GM12878 (cell line): Measurements from ENCODE around the gene RND1. TPM values are rescaled to one million over a fixed set of nuclear protein-coding genes. Genes with fewer than 3 reads are reported as not detected.

Experiments used
- BCL11A ChIP-seq: IDR thresholded peaks from 2 replicates; pipeline ENCODE4 v1.6.1; 2011; ENCODE audit warnings: low read depth, low read length
- CBX3 ChIP-seq: fragments of 200-600 bp; sonication (generic); IDR thresholded peaks from 2 replicates; pipeline ENCODE4 v1.6.1; 2016; ENCODE audit warnings: low read depth, borderline replicate concordance
- CREM ChIP-seq: IDR thresholded peaks from 2 replicates; pipeline ENCODE4 v1.6.1; 2014; ENCODE audit warnings: antibody characterized with exemption, low read depth
- JUND ChIP-seq: IDR thresholded peaks from 2 replicates; pipeline ENCODE4 v1.6.1; 2012; ENCODE audit warnings: low read depth, mild to moderate bottlenecking, low read length, improper control_type of control experiment, moderate library complexity
- KAT2A ChIP-seq: conservative IDR thresholded peaks from 2 replicates; pipeline ENCODE4 v1.6.1; 2011; ENCODE audit warnings: low read depth, low read length; ENCODE audit not compliant: control insufficient read depth
- LARP7 ChIP-seq: fragments of 450-650 bp; IDR thresholded peaks from 2 replicates; pipeline ENCODE4 v1.6.1; 2017; ENCODE audit warnings: mild to moderate bottlenecking
- NFIC ChIP-seq: IDR thresholded peaks from 2 replicates; pipeline ENCODE4 v1.6.1; 2012; ENCODE audit warnings: low read depth, mild to moderate bottlenecking, inconsistent platforms, low read length, moderate library complexity
- NFYA ChIP-seq: IDR thresholded peaks from 2 replicates; pipeline ENCODE4 v1.6.1; 2011; ENCODE audit warnings: low read depth, mild to moderate bottlenecking, low read length, improper control_type of control experiment, borderline replicate concordance
- NR2C1 ChIP-seq: fragments of 450-650 bp; IDR thresholded peaks from 2 replicates; pipeline ENCODE4 v1.6.1; 2017; ENCODE audit warnings: antibody characterized with exemption, mild to moderate bottlenecking, moderate library complexity
- NR2F1 ChIP-seq: fragments of 450-650 bp; conservative IDR thresholded peaks from 2 replicates; pipeline ENCODE4 v1.6.1; 2017; ENCODE audit warnings: mild to moderate bottlenecking
- NRF1 ChIP-seq: conservative IDR thresholded peaks from 2 replicates; pipeline ENCODE4 v1.6.1; 2011; ENCODE audit warnings: mild to moderate bottlenecking, low read depth, low read length, improper control_type of control experiment
- RCOR1 ChIP-seq: conservative IDR thresholded peaks from 2 replicates; pipeline ENCODE4 v1.6.1; 2012; ENCODE audit warnings: low read depth, low read length, improper control_type of control experiment
- SMAD1 ChIP-seq: fragments of 450-650 bp; IDR thresholded peaks from 2 replicates; pipeline ENCODE4 v1.6.1; 2018; ENCODE audit warnings: mild to moderate bottlenecking, low read depth; ENCODE audit not compliant: partially characterized antibody
- SMARCA5 ChIP-seq: fragments of 450-650 bp; IDR thresholded peaks from 2 replicates; pipeline ENCODE4 v1.6.1; 2017; ENCODE audit warnings: mild to moderate bottlenecking
- SREBF2 ChIP-seq: IDR thresholded peaks from 2 replicates; pipeline ENCODE4 v1.6.1; 2012; ENCODE audit warnings: mild to moderate bottlenecking, low read length
- SRF ChIP-seq, 2 experiments: IDR thresholded peaks; 2 replicates each; pipeline ENCODE4 v1.6.1; 2011; ENCODE audit warnings: low read depth in 2 of 2, low read length in 2 of 2, mild to moderate bottlenecking in 1 of 2, moderate library complexity in 1 of 2
- STAT3 ChIP-seq: IDR thresholded peaks from 2 replicates; pipeline ENCODE4 v1.6.1; 2011; ENCODE audit warnings: low read depth, low read length, improper control_type of control experiment
- TAF1 ChIP-seq: IDR thresholded peaks from 2 replicates; pipeline ENCODE4 v1.6.1; 2011; ENCODE audit warnings: mild to moderate bottlenecking, low read depth, low read length, borderline replicate concordance
- YY1 ChIP-seq: IDR thresholded peaks from 2 replicates; pipeline ENCODE4 v1.6.1; 2011; ENCODE audit warnings: low read depth, mild to moderate bottlenecking, low read length
- ZNF274 ChIP-seq: IDR thresholded peaks from one replicate; pipeline ENCODE4 v1.8.0; 2011; ENCODE audit not compliant: insufficient read length, insufficient read depth
- polyA plus RNA-seq, 11 experiments: library from polyadenylated mRNA; depleted of rRNA in 4 of 11; unstranded in 6 of 11; stranded (reverse) in 5 of 11; fragments of >200 nt; fragmentation: Nextera tagmentation in 4 of 11; fragmentation: Illumina TruSeq in 1 of 11; extraction: Ambion mirVana in 4 of 11; extraction: Trizol in 1 of 11; gene quantifications; 1 replicate in 1 of 11; 2 replicates in 10 of 11; pipeline versions ENCODE4 v1.2.1 to v1.2.3, GENCODE V29; 2011 to 2016; ENCODE audit warnings: inconsistent platforms in 2 of 11, missing spikeins in 2 of 11, low read depth in 1 of 11
- total RNA-seq, 4 experiments: library from RNA; depleted of rRNA in 3 of 4; stranded (reverse); fragments of >200 nt in 3 of 4; fragmentation: Illumina TruSeq in 1 of 4; extraction: Trizol in 1 of 4; gene quantifications; 2 replicates each; pipeline versions ENCODE4 v1.2.1 to v1.2.3, GENCODE V29; 2013 to 2021
- TF ChIP-seq, protein P1 (sequence below): fragments of 450-650 bp; IDR thresholded peaks from 2 replicates; pipeline ENCODE4 v1.6.1; 2018; ENCODE audit warnings: borderline replicate concordance, mild to moderate bottlenecking; ENCODE audit not compliant: partially characterized antibody
- TF ChIP-seq, protein P2 (sequence below): IDR thresholded peaks from 2 replicates; pipeline ENCODE4 v1.6.1; 2012; ENCODE audit warnings: mild to moderate bottlenecking, low read depth, low read length

The RND1 gene
- total and polyA plus RNA-seq, 10 of the 15 experiments (the other 5 are each of a cell fraction or from before 2014, with no cell fraction given) = 0.24 to 5.1 (median 1.5) TPM

DNA sequence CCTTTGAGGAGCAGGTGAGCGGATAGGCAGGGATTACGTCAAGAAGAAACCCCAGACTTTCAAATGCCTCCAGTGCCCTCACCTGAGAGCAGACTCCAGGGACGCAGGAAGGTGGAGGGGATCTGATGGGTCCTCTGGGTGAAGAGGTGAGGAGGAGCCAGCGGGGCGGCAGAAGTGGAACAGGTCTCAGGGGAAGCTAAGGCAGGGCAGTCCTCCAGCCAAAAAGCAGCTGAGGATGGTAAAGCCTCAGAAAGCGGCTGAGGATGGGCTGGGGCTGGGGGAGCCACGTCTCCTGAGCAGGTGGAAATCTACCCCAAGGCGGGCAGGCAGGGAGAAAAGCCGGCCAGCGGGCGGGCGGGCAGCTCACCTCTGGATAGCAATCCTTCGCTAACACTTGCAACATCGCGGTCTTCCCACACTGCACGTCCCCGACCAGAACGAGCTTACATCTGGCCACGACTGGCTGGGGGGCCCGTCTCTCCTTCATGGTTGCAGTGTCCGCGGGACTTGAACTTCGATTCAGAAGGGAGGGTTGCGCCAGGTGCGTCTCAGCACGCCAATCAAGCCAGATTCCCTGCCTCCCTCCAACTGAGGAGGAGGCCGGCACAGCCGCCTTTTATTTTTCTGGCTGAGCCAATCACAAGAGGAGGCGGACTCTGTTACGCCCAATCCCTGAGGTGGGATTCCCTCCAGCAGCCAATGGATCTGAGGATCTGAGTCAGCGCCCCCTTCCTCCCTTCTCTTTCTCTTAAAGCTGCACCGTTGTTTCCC is at the start of gene RND1 (continued):
- peak; percentile 64; the same call in 1 of the 2 replicates for TF ChIP-seq NFYA
- TF ChIP-seq, protein P1, sequence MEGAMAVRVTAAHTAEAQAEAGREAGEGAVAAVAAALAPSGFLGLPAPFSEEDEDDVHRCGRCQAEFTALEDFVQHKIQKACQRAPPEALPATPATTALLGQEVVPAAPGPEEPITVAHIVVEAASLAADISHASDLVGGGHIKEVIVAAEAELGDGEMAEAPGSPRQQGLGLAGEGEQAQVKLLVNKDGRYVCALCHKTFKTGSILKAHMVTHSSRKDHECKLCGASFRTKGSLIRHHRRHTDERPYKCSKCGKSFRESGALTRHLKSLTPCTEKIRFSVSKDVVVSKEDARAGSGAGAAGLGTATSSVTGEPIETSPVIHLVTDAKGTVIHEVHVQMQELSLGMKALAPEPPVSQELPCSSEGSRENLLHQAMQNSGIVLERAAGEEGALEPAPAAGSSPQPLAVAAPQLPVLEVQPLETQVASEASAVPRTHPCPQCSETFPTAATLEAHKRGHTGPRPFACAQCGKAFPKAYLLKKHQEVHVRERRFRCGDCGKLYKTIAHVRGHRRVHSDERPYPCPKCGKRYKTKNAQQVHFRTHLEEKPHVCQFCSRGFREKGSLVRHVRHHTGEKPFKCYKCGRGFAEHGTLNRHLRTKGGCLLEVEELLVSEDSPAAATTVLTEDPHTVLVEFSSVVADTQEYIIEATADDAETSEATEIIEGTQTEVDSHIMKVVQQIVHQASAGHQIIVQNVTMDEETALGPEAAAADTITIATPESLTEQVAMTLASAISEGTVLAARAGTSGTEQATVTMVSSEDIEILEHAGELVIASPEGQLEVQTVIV = no peak
- TF ChIP-seq, protein P2, sequence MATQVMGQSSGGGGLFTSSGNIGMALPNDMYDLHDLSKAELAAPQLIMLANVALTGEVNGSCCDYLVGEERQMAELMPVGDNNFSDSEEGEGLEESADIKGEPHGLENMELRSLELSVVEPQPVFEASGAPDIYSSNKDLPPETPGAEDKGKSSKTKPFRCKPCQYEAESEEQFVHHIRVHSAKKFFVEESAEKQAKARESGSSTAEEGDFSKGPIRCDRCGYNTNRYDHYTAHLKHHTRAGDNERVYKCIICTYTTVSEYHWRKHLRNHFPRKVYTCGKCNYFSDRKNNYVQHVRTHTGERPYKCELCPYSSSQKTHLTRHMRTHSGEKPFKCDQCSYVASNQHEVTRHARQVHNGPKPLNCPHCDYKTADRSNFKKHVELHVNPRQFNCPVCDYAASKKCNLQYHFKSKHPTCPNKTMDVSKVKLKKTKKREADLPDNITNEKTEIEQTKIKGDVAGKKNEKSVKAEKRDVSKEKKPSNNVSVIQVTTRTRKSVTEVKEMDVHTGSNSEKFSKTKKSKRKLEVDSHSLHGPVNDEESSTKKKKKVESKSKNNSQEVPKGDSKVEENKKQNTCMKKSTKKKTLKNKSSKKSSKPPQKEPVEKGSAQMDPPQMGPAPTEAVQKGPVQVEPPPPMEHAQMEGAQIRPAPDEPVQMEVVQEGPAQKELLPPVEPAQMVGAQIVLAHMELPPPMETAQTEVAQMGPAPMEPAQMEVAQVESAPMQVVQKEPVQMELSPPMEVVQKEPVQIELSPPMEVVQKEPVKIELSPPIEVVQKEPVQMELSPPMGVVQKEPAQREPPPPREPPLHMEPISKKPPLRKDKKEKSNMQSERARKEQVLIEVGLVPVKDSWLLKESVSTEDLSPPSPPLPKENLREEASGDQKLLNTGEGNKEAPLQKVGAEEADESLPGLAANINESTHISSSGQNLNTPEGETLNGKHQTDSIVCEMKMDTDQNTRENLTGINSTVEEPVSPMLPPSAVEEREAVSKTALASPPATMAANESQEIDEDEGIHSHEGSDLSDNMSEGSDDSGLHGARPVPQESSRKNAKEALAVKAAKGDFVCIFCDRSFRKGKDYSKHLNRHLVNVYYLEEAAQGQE = no peak
- TF ChIP-seq NR2F1 = no peak
- TF ChIP-seq KAT2A = no peak
- TF ChIP-seq YY1 = no peak; the same call in 1 of the 2 replicates
- no peak for TF ChIP-seq CBX3
- TF ChIP-seq ZNF274 = no peak
- TF ChIP-seq SREBF2 = no peak
- TF ChIP-seq SMAD1 = no peak
- no peak for TF ChIP-seq NR2C1
- TF ChIP-seq SMARCA5 = no peak
- TF ChIP-seq LARP7 = peak; percentile 62
- TF ChIP-seq JUND = no peak
- no peak for TF ChIP-seq NFIC
- TF ChIP-seq RCOR1 = no peak
- no peak for TF ChIP-seq BCL11A
- TF ChIP-seq SRF (IDR thresholded peaks at IDR 0.05; ENCODE audit: low read depth in 2 of 2, low read length in 2 of 2) = no peak
- TF ChIP-seq NRF1 = no peak
- TF ChIP-seq CREM = no peak
- TF ChIP-seq TAF1 = peak; percentile 91
- no peak for TF ChIP-seq STAT3
